Central memory CD4-positive, alpha-beta T cell (primary cell): ENCODE results near the gene CNMD.

ENCODE experiments used
- DNase-seq: peaks from one replicate; pipeline ENCODE4 v3.0.0; 2022

The CNMD gene

GRCh38 chr13:52677823-52678222 lies 61.8 kb downstream of the CNMD start:
- DNase-seq: no peak

- no peak for DNase-seq
These were observed 66.2 kb downstream of the CNMD start for GRCh38 chr13:52673465-52673864.

DNA sequence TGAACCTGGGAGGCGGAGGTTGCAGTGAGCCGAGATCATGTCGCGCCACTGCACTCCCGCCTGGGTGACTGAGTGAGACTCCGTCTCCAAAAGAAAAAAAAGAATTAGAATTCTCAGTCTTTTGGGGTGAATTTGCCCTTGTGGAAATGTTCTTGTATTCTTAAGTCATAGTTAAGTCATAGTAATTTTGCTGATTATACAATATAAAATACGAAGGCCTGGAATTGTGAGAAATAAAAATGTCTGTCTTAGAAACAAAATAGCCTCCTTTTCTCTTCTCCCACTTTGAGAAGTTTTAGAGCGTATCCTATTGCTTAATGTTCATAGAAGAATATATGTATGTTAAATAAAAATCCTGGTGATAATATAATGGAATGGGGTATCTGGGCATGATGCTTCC lies 68.9 kb downstream of the CNMD start:
- no peak for DNase-seq

- DNase-seq: no peak
These were observed 69.9 kb downstream of the CNMD start for GRCh38 chr13:52669677-52670076.

- DNase-seq: peak; percentile 2
These were observed 74.3 kb downstream of the CNMD start for GRCh38 chr13:52665325-52665724.

- DNase-seq: no peak
These were observed 75.3 kb downstream of the CNMD start for GRCh38 chr13:52664272-52664671.

DNA sequence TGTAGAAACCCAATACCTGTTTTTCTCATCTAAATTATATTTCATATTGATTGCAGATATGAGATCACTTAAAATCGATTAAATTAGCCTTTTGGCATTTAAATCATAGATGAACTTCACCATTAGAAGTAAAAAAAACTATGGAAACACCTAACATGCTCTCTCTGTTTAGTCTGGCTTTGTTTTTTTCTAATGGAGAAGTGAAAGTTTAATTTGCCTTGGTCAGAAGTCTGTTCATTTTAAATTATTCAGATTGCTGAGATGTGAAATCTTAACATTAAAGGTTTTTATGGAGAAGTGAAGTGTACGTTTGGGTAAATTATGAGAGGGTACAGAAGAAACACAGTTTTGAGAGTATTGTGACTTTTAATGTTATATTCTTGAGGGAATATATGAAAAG lies 80.3 kb downstream of the CNMD start:
- no peak for DNase-seq
